RWPE1 (cell line): ENCODE data around the gene CYLD.

Source experiments
- CTCF ChIA-PET: fragments of 350-600 bp; sonication (Branson Sonifier 250); formaldehyde crosslinking; extraction: SDS; loops from one replicate; lab custom pipeline; 2021; lab: Yijun Ruan, JAX
- POLR2A ChIA-PET: fragments of 400-600 bp; formaldehyde crosslinking; extraction: SDS; loops from one replicate; lab custom pipeline; 2020; ENCODE audit warnings: antibody characterized with exemption; ENCODE audit not compliant: low non-redundant PET; lab: Yijun Ruan, JAX
- DNase-seq: peaks from one replicate; pipeline ENCODE4 v3.0.0; 2012; ENCODE audit warnings: low spot score
- H3K27ac ChIP-seq: fragments of 450-650 bp; 2 replicates; pipeline ENCODE4 v1.5.1; 2017
- TF ChIP-seq, protein P1 (sequence below): fragments of 450-650 bp; conservative IDR thresholded peaks from 2 replicates; pipeline ENCODE4 v1.5.1; 2017; ENCODE audit warnings: low read depth, mild to moderate bottlenecking

CYLD gene

DNA sequence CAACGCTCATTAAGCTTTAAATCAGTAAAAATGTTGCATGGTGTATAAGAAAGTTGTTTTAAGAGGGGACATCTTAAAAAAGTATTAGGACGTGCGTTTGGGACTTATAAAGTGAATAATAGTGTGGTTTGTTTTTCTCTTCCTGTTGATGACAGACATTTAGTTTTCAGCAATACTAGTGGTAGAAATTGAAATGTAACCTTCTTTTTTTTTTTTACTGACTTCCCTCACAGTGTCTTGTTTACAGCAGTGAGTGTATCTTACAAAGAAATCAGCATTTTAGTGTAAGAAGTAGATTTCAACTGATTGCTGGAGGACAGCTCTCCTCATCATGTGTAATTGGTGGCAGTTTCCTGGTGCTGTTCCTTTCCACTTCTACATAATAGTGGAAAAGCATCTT is 39.6 kb downstream of the CYLD start:
- CTCF ChIA-PET, result interaction anchor here (0.6 kb wide), 1 partner anchor 194 kb away, joined by 3 read pairs; no protein-coding TSS in a partner anchor
- DNase-seq, result no peak
- no peak overlapping the region for H3K27ac ChIP-seq
- POLR2A ChIA-PET, result no interaction called here
- TF ChIP-seq, protein P1, sequence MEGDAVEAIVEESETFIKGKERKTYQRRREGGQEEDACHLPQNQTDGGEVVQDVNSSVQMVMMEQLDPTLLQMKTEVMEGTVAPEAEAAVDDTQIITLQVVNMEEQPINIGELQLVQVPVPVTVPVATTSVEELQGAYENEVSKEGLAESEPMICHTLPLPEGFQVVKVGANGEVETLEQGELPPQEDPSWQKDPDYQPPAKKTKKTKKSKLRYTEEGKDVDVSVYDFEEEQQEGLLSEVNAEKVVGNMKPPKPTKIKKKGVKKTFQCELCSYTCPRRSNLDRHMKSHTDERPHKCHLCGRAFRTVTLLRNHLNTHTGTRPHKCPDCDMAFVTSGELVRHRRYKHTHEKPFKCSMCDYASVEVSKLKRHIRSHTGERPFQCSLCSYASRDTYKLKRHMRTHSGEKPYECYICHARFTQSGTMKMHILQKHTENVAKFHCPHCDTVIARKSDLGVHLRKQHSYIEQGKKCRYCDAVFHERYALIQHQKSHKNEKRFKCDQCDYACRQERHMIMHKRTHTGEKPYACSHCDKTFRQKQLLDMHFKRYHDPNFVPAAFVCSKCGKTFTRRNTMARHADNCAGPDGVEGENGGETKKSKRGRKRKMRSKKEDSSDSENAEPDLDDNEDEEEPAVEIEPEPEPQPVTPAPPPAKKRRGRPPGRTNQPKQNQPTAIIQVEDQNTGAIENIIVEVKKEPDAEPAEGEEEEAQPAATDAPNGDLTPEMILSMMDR, result no peak

DNA sequence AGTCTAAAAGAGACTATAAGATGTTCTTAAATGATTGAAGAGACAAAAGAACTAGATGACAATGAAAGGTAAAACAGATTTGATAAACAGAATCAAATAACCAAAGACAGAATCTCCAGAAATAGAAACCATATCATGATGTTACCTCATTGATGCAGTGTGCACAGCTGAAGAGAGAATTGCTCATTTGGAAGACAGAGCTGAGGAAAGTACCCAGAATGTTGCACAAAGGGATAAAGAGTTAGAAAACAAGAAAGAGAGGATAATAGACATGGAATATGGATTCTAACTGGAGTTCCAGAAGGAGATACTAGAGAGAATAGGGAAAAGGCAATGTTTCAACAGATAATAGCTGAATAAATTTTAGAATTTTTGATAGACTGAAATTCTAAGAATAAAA is 47.9 kb downstream of the CYLD start:
- TF ChIP-seq, protein P1, result no peak
- H3K27ac ChIP-seq, result no peak overlapping the region
- CTCF ChIA-PET, result interaction anchor here (0.6 kb wide), 1 partner anchor 516 kb away, joined by 4 read pairs; no protein-coding TSS in a partner anchor
- POLR2A ChIA-PET, result interaction anchor here (0.5 kb wide), 1 partner anchor 190 kb away, joined by 3 read pairs; no protein-coding TSS in a partner anchor
- DNase-seq, result no peak

DNA sequence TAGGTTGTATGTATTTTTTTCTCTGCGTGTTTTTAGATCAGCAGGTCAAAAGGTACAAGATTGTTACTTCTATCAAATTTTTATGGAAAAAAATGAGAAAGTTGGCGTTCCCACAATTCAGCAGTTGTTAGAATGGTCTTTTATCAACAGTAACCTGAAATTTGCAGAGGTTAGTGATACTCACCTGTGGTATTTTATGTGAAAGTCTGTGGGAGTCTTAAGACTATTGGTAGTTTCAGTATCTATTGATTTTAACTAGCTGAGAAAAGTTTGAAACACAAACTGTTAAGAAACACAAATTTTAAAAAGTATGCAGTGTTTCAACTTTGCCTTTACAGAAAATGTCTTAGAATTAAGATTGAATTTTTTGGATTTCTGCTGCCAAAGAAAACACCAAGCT is 49.6 kb downstream of the CYLD start:
- CTCF ChIA-PET, result interaction anchor here (0.6 to 1.3 kb wide), 2 partner anchors 15 to 24 kb away, joined by 3 to 4 read pairs; no protein-coding TSS in a partner anchor
- POLR2A ChIA-PET, result no interaction called here
- TF ChIP-seq, protein P1, result no peak

DNA sequence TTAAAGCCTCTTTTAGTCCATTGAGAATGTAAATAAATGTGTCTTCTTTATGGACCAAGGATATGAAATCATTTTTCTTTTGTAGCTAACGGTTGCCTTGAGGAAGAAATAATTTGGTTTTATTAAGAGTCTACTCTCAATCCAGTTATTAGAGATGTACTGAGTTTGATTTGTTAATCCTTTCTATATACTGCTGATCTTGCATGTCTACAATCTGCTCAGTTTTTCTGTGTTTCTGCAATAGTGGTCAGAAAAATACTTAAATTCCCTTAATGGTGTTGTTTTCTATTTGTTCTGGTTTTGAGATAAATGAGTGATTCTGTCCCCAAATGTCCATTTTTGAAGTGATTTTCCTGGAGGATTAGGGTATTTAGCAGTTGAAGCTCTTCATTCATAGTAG is 54.9 kb downstream of the CYLD start:
- CTCF ChIA-PET, result interaction anchor here (0.7 to 1.2 kb wide), 2 partner anchors 9 to 10 kb away, joined by 3 to 5 read pairs; no protein-coding TSS in a partner anchor
- no peak for DNase-seq
- H3K27ac ChIP-seq, result no peak overlapping the region
- TF ChIP-seq, protein P1, result no peak
- POLR2A ChIA-PET, result no interaction called here

More for the DNA sequence above, 49.6 kb downstream of the CYLD start:
- no peak overlapping the region for H3K27ac ChIP-seq
- DNase-seq, result no peak

DNA sequence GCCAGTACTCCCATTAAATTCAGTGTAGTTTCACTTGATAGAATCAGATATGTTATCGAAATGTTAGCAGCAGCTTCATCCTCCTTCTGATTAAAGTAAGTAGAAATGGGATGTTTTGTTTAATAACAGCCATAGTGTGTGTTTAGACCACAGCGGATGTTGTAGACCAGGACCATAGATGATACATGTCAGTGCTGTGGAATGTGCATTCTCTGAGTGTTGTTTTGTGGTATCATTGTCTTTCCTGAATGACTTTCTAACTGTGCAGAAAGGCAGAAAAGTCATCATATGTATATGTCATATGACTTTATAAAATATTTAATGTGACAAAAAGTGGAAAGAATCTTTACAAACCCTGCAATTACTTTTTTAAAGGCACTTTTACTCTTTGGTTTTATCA is 55.6 kb downstream of the CYLD start:
- TF ChIP-seq, protein P1, result no peak
- ChIA-PET CTCF (interaction anchor here (1.2 kb wide), 1 partner anchor 9 kb away, joined by 5 read pairs; no protein-coding TSS in a partner anchor), POLR2A (no interaction called here)
- H3K27ac ChIP-seq, result no peak overlapping the region
- DNase-seq, result no peak

DNA sequence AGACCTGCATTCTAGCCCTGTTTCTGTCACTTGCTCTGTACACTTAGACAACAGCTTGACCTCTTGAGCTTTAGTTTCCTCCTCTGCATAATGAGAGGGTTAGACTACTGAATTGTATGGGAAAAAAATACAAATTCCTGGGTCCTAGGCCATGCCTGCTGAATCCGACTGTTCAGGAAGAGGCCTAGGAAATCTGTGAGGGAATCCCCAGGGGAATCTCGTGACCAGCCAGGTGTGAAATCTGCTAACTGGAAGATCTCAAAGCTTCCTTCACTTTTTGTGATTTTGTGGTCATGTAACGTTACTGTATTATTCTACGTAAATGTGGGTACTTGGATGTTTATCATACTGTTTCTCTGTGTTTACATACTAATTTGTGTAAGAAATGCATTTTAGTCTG is 58.2 kb downstream of the CYLD start:
- TF ChIP-seq, protein P1, result no peak
- POLR2A ChIA-PET, result no interaction called here
- no peak for DNase-seq
- no peak overlapping the region for H3K27ac ChIP-seq
- CTCF ChIA-PET, result no interaction called here
